PC-3 (cell line): Measurements from ENCODE around the gene LRP2BP. TPM values are rescaled to one million over a fixed set of nuclear protein-coding genes. Genes with fewer than 3 reads are reported as not detected.

Source experiments
- ATAC-seq: fragments of 200-7000 bp; cut with Tn5 transposase; 2 replicates; pipeline ENCODE4 v1.9.1; 2020; ENCODE audit warnings: mild to moderate bottlenecking, moderate library complexity
- BruUV-seq: library from RNA; stranded (reverse); fragments of 400-500 nt; replicated peaks from 2 replicates; lab custom pipeline; 2021; lab: Mats Ljungman, UMichigan
- CTCF ChIA-PET: fragments of 300-600 bp; sonication (Branson Sonifier 250); formaldehyde crosslinking; loops from one replicate; lab custom pipeline; 2022; ENCODE audit warnings: antibody characterized with exemption; lab: Charles Lee
- POLR2A ChIA-PET: fragments of 300-600 bp; sonication (Branson Sonifier 250); formaldehyde crosslinking; loops from one replicate; lab custom pipeline; 2022; ENCODE audit warnings: antibody characterized with exemption; ENCODE audit not compliant: unreplicated experiment; lab: Charles Lee
- DNase-seq: peaks from one replicate; pipeline ENCODE4 v3.0.0-alpha.2; 2015
- H2AFZ ChIP-seq: fragments of 300-600 bp; sonication (generic); 2 replicates; pipeline ENCODE4 v1.6.0; 2016; ENCODE audit warnings: antibody characterized with exemption, low read length
- H3F3A ChIP-seq: fragments of 300-600 bp; sonication (generic); one replicate; pipeline ENCODE4 v1.6.0; 2017; ENCODE audit warnings: antibody characterized with exemption, low read length, control low read depth, mild to moderate bottlenecking; ENCODE audit not compliant: unreplicated experiment
- H3K27ac ChIP-seq: fragments of 300-600 bp; sonication (generic); 2 replicates; pipeline ENCODE4 v1.5.1; 2016; ENCODE audit warnings: mild to moderate bottlenecking, low read length
- H3K27me3 ChIP-seq: fragments of 300-600 bp; sonication (generic); 2 replicates; pipeline ENCODE4 v1.6.1; 2016; ENCODE audit warnings: low read length, mixed read lengths
- H3K36me3 ChIP-seq: fragments of 300-600 bp; sonication (generic); 2 replicates; pipeline ENCODE4 v1.6.1; 2016; ENCODE audit warnings: low read depth, mixed run types, low read length, mixed read lengths
- H3K4me1 ChIP-seq: fragments of 300-600 bp; sonication (generic); 2 replicates; pipeline ENCODE4 v1.5.1; 2016; ENCODE audit warnings: low read length; ENCODE audit not compliant: insufficient read depth
- H3K4me2 ChIP-seq: fragments of 300-600 bp; sonication (generic); 2 replicates; pipeline ENCODE4 v1.6.0; 2016; ENCODE audit warnings: low read length
- H3K4me3 ChIP-seq: fragments of 300-600 bp; sonication (generic); 2 replicates; pipeline ENCODE4 v1.5.1; 2016; ENCODE audit warnings: mild to moderate bottlenecking, low read length, mixed read lengths
- H3K79me2 ChIP-seq: fragments of 300-600 bp; sonication (generic); 2 replicates; pipeline ENCODE4 v1.6.1; 2017; ENCODE audit warnings: low read length, mixed read lengths
- H3K9ac ChIP-seq: fragments of 300-600 bp; sonication (generic); 2 replicates; pipeline ENCODE4 v1.6.0; 2016; ENCODE audit warnings: mild to moderate bottlenecking, low read length
- H3K9me2 ChIP-seq: fragments of 300-600 bp; sonication (generic); replicated peaks from 2 replicates; pipeline ENCODE4 v1.6.1; 2016; ENCODE audit warnings: mixed run types, low read length, mixed read lengths
- H3K9me3 ChIP-seq: fragments of 300-600 bp; sonication (generic); 2 replicates; pipeline ENCODE4 v1.6.1; 2016; ENCODE audit warnings: low read length, mixed read lengths
- H4K20me1 ChIP-seq: fragments of 300-600 bp; sonication (generic); 2 replicates; pipeline ENCODE4 v1.6.1; 2016; ENCODE audit warnings: low read length, mixed read lengths
- CTCF ChIP-seq: fragments of 300-600 bp; sonication (generic); conservative IDR thresholded peaks from 2 replicates; pipeline ENCODE4 v1.5.1; 2017; ENCODE audit warnings: antibody characterized with exemption, low read depth, mild to moderate bottlenecking, low read length
- EZH2 ChIP-seq: fragments of 300-600 bp; sonication (generic); IDR thresholded peaks from one replicate; pipeline ENCODE4 v1.6.1; 2017; ENCODE audit warnings: antibody characterized with exemption, mild to moderate bottlenecking, low read length; ENCODE audit not compliant: unreplicated experiment
- EZH2phosphoT487 ChIP-seq: fragments of 300-600 bp; sonication (generic); IDR thresholded peaks from 2 replicates; pipeline ENCODE4 v1.6.1; 2018; ENCODE audit warnings: mild to moderate bottlenecking, antibody characterized with exemption, low read length, borderline replicate concordance
- intact Hi-C: fragments of 100-400 bp; cut with micrococcal nuclease; formaldehyde crosslinking; loops from 2 replicates; pipeline ENCODE4 v1.9.0; 2023
- total RNA-seq: library from RNA; depleted of rRNA; stranded (reverse); fragments of >200 nt; gene quantifications from 2 replicates; pipeline ENCODE4 v1.2.3, GENCODE V29; 2014

The LRP2BP gene
- total RNA-seq, 1 experiment from 2014 or later, result 0.44 TPM

DNA sequence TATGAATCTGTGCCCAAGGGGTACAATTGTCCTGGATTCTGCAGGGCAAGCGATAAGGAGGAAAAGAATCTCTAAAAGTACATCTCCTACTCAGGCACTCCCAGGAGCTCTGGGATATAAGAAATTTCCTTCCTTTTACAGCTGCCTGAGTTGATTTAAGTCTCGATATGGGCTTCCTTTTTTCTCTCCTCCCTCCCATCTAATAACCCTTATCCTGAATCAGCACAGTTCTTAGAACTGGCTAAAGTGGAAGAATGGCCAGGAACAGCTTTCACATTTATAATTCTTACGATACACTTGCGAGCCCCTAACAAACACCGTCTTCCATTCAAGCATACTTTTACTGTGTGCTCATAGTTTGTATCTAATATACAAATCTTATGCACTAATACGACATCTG is 21.2 kb downstream of the LRP2BP start:
- TF ChIP-seq CTCF, result no peak
- TF ChIP-seq EZH2phosphoT487, result no peak
- no peak for TF ChIP-seq EZH2
- Histone ChIP-seq H3K9me3 (no peaks in the 10 kb centered on the region), H4K20me1 (no peaks in the 10 kb centered on the region), H3K4me2 (no peak overlapping the region), H3K27ac (no peak overlapping the region), H3K79me2 (no peaks in the 10 kb centered on the region), H2AFZ (no peak overlapping the region), H3F3A (no peaks in the 10 kb centered on the region), H3K9me2 (no peaks in the 10 kb centered on the region), H3K9ac (no peak overlapping the region), H3K4me1 (no peaks in the 10 kb centered on the region), H3K36me3 (no peaks in the 10 kb centered on the region), H3K27me3 (no peaks in the 10 kb centered on the region), H3K4me3 (no peak overlapping the region)
- DNase-seq (no peak), ATAC-seq (no peak)
- no TSS peak for BruUV-seq
- intact Hi-C loops, result no loop called here
- ChIA-PET CTCF (no interaction called here), POLR2A (no interaction called here)

DNA sequence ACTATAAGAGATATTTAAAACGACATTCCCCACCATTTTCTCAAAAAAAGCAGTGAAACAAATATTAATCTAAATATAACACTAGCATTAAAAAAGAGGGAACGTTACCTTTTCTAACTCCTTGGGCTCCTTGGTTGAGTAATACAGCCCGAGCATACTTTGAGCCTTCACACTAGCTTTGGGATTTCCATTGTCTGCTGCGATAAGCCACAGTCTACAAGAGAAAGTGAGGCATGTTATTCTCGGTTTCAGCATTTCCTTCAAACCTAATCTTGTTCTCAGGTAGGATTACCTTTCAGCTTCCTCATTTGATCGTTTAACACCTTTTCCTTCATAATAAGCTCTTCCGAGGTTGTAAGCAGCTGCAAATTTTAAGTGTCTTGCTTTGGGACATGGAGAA is 21.7 kb downstream of the LRP2BP start:
- TF ChIP-seq EZH2phosphoT487 (no peak), EZH2 (no peak), CTCF (no peak)
- H3K9me3 ChIP-seq, result no peaks in the 10 kb centered on the region
- no peak overlapping the region for H3K27ac ChIP-seq
- ATAC-seq, result no peak
- no peaks in the 10 kb centered on the region for H3K27me3 ChIP-seq
- no peaks in the 10 kb centered on the region for H3K4me1 ChIP-seq
- intact Hi-C loops, result no loop called here
- POLR2A ChIA-PET, result no interaction called here
- BruUV-seq, result no TSS peak
- no peak overlapping the region for H3K9ac ChIP-seq
- no peaks in the 10 kb centered on the region for H3F3A ChIP-seq
- H3K36me3 ChIP-seq, result no peaks in the 10 kb centered on the region
- no peak overlapping the region for H3K4me3 ChIP-seq
- no peaks in the 10 kb centered on the region for H3K9me2 ChIP-seq
- CTCF ChIA-PET, result no interaction called here
- H3K4me2 ChIP-seq, result no peak overlapping the region
- no peak overlapping the region for H2AFZ ChIP-seq
- H3K79me2 ChIP-seq, result no peaks in the 10 kb centered on the region
- no peaks in the 10 kb centered on the region for H4K20me1 ChIP-seq
- no peak for DNase-seq

DNA sequence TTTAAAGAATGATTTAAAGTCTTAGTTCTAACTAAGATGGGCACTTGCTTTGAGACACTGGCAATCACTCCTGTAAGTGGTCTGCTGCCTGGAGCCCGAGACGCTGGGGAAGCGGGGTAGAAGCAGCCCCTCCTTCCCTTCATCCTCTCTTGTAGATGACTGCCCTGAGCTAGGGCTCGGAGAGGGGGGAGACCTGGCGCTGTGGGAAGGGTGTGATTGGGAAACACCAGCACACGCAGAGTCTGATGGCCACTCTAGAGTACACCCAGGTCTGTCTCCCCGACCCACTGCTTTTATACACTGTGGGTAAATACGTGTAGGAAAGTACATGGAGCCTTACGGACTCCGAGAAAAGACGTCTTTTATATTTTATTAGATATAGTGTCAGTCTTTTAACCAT is 24.0 kb downstream of the LRP2BP start:
- no peaks in the 10 kb centered on the region; the same call in 1 of the 2 replicates for H3K36me3 ChIP-seq
- H4K20me1 ChIP-seq, result no peaks in the 10 kb centered on the region
- CTCF ChIA-PET, result no interaction called here
- no peak for TF ChIP-seq CTCF
- TF ChIP-seq EZH2, result no peak
- TF ChIP-seq EZH2phosphoT487, result no peak
- H3K79me2 ChIP-seq, result no peaks in the 10 kb centered on the region
- no peaks in the 10 kb centered on the region for H3K9me2 ChIP-seq
- intact Hi-C loops, result no loop called here
- ATAC-seq (no peak), DNase-seq (no peak)
- H3K27me3 ChIP-seq, result no peaks in the 10 kb centered on the region
- POLR2A ChIA-PET, result no interaction called here
- no peaks in the 10 kb centered on the region for H3K4me1 ChIP-seq
- no peaks in the 10 kb centered on the region for H3F3A ChIP-seq
- no peak overlapping the region for H3K9ac ChIP-seq
- BruUV-seq, result no TSS peak
- H3K4me2 ChIP-seq, result no peak overlapping the region
- no peaks in the 10 kb centered on the region for H3K9me3 ChIP-seq
- H3K4me3 ChIP-seq, result no peak overlapping the region
- no peak overlapping the region for H3K27ac ChIP-seq
- H2AFZ ChIP-seq, result no peak overlapping the region
